Epidermal melanocyte (primary cell): ENCODE results near the gene PARP12.
A peak's percentile ranks its signal among the peaks of the same experiment; 100 is the strongest.

Experiments used
- DNase-seq: peaks from one replicate; pipeline ENCODE4 v3.0.0; 2011; ENCODE audit warnings: low spot score; ENCODE audit not compliant: insufficient read length

The PARP12 gene

DNA sequence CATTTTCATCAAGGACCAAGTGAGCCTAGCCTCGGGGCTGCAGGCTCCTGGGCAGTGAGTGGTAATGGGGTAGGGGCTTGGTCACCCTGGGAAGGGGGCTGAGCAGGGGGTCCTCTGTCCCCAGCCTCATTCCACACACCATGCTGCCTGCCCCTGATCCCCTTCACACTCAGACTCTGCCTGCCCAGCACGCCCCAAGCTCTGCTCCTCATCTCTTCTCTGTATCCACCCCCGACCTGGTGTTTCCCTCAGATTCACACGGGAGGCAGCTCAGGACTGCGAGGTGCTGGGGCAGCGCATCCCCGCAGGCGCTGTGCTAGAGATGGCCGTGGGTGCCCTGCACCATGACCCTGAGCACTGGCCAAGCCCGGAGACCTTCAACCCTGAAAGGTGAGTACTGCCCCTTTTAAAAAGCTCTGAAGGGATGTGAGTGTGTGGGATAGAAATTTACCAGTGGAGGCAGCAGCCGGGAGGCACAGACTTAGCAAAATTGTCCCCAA, 47.2 kb downstream of the PARP12 start:
- no peak for DNase-seq

DNA sequence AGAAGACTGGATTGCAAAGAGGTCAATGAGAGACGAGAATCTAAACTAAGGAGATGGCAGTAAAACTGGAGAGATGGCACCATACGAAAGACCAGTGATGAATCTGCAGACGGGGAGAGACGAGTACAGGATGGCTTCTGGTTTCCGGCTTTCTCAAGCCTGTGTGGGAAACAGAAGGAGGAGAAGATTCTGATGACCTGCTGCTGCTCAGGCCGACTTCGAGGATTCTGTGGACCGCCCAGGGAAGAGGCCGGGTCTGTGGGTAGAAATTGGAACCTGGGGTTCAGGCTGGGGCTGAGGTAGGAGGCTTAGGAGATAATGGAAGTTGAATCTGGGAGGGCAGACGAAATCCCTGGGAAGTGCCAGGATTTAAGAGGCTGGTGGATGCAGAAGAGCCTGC, 48.6 kb downstream of the PARP12 start:
- DNase-seq, result no peak

DNA sequence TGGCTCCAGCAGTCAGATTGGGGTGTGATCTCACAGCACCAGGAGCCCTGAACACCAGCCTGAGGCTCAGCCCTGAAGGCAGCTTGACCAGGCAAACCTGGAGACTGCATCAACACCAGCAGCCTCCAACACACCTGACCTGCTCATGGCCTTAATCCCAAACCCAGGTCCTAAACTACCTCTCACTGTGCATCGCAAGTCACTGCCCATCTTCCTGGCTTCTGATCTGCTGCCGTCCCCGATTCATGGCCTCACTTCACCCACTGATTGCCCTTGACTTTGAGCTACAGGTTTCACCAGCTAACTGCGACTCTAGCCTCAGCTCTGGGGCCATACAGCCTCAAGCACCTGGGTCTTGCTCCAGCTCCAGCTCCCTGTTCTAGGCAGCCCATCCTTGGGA, 49.1 kb downstream of the PARP12 start:
- no peak for DNase-seq

DNA sequence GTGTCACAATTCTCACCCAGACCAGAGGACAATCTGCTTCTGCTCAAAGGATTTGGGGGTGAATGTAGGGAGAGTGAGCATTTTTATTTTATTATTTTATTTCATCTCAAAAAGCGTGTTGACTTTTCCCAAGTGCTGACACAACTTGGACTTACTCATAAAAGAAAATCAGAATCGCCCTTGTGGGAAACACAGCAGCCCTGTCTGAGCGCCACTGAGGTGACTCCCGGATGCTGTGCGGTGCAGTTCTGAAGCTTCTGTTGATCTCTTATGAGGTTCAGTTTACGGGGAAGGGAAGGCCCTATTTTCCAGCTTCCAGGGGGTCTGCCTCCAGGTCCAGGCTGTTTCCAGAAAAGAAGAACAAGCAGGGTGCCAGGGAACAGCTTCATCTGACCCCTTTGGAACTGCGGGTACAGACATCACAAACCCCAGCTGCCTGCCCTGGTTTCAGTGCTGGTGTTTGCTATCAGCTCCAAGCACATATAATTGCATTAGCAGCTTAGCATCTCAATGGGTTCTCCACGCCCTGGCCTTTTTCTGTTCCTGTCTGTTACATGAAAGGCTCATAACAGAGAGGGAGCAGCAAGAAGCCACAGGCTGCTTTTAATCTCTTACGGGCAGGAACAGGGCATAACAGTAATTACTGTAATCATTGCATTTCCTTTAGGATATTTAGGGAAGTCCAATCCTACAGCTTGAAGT, 52.4 kb downstream of the PARP12 start:
- DNase-seq, result no peak

DNA sequence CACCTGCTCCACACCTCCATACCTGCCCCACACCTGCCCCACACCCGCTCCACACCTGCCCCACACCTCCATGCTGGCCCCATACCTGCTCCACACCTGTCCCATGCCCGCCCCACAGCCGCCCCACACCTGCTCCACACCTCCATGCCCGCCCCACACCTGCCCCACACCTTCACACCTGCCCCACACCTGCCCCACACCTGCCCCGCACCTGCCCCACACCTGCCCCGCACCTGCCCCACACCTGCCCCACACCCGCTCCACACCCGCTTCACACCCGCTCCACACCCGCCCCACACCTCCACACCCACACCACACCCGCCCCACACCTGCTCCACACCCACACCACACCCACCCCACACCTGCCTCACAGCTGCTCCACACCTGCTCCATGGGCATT, 53.0 kb downstream of the PARP12 start:
- no peak for DNase-seq

DNA sequence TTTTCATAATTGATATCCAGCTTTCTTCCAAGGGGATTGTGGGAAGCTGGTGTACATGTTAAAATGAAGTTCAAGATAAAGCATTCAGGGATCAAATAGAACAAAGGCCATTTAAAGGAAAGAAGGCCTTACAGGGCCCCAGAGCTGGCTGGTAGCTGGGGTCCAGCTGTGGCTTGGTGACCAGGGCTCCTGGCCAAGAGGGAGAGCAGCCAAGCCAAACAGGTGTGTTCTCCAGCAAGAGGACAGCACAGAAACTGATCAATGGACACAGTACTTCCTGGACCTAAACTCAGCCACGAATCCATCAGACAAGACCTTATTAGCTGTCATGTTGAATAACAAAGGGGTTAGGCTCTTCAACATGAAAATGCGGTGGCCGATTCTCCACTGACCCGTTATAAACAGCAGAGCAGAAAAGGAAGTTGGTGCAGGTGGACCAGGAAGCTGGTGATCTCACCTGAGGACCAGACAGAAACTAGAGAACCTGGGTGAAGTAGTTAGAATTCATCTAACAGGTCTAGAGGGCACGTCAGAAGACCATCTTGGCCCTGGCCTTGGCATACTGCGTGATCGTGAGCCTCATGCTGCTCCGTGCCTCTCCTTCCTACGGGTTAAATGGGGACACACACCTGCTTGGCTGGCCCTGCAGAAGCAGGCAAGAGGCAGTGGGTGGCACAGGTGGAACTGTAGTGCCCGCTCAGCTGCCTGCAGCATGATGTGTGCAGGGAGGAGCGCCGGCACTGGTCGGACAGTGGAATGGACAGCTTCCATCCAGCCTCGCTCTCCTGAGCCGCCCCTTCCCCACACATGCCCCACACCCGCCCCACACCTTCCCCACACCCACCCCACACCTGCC, 53.8 kb downstream of the PARP12 start:
- no peak for DNase-seq

DNA sequence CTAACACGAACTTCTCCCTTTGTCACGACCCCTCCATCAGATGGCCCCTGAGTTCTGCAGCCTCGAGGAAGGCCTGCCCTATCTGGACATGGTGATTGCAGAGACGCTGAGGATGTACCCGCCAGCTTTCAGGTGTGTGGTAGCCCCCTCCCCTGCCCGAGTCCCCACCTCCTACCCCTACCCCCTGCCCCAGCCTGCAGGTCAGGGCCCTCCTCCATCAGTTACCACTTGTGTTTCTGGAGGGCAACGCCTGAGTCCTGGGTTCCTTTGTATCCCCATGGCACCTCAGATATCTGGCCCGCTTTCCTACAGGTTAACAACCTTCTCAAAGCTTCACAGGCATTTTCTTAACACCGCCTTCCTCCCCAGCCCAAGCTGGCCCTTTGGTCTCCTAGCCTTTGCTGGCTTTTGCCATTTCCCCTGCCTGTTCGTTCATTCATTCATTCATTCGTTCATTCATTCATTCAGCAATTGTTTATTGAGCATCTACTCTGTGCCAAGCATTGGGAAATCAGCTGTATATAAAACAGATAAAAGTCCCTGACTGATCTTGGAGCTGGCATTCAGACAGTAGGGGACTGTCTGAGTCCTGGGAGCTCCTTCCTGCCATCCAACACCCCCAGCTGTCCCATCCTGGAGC, 55.6 kb downstream of the PARP12 start:
- DNase-seq, result no peak

DNA sequence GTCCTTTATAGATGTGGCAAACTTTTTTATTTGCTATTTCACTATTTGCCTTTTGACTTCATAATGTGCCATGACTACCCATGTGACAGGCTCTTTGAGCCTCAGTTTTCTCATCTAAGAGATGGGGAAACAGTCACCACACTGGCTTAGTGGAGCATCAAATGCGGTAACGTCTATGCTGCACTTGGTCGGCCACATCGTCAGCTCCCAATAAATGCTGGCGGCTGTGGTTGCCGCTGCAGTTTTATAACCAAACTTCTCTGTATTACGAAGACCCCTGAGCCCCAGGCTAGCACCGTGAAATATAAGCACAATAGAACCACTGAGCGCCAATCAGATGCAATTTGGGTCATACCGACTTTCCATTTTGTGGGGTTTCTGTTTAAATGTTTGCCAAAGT, 56.2 kb downstream of the PARP12 start:
- DNase-seq, result no peak

DNA sequence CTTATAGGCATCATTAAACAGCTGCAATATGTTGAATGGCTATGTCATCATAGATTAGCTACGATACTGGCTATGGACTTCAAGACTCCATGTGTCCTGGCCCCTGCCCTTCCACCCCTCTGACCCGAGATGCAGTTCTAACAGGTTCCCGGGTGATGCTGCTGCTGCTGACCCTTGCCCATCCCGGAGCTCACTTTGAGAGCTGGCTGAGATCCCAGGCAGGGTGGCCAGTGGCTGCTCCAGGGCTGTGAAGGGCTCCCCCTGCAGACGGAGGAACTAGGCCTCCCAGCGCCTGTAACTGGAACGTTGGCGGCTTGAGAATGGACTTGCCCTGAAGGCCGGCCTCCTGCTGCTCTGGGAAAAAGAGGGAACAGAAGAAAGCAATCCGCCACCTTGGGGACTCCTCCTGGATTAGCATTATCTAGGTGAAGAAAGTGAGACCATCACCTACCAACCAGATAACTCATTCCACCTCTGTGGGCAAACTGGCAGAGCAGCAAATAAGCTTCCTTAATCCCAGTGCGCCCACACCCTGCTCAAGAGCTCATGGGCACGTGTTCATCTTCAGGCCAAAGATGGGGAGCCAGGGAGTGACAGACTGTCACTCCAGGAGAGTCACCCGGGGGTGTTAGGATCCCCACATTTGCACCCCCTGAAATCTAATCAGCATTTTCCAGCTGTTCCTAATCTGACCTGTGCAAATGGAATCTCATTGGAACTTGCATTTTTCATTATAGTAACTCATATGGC, 56.8 kb downstream of the PARP12 start:
- DNase-seq, result no peak

DNA sequence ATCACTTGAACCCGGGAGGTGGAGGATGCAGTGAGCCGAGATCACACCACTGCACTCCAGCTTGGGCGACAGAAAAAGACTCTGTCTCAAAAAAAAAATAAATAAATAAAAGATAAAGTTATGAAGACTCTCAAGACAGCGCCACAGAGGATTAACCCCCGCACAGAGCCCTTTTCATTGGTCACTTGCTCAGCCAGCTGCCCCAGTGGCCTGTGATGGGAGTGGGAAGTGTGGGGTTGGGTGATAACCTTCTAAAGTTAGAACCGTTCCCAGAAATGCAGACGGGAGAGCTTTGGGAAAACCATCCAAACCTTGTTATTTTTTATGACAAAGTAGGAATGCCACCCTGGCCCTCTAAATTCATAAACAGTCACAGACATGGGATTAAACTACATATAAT, 57.4 kb downstream of the PARP12 start:
- no peak for DNase-seq

DNA sequence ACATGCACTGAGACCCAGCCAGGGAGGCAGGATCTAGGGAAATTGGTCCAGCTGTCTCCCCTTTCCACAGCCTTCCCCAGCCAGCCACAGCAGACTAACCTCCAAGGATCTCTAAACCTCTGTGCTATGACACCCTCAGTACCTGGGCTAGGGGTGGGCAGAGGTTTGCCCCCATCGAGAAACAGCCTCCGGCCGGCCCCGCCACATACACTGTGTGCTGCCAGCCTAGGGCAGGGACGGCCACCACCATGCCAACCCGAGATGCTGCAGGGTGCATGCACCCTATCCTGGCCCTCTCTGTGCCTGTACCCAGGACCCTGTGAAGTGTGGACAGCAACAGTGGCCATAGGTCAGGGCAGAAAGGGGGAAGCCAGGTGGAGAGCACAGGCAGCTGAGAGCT, 58.1 kb downstream of the PARP12 start:
- no peak for DNase-seq

DNA sequence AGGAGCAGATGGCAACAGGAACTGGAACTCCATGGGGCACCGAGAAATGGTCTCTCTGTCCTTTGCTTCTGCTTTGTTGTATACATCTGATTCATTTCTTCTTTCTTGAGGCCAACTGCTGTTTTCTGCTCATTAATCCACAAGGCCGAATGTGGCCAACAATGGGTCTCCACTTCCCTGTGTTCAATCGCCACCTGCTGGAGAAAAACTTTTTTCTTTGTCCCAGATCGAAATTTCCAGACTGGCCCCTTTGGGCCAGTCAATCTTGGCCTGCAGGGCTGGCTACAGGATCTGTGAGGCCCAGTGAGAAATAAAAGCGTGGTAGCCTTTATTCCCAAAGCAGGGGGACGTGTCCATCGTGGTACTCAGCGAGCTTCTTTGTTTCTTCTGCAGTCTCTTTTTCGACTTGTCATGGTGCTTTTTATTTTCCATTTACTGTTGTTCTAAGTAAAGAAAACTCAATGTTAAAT, 58.8 kb downstream of the PARP12 start:
- DNase-seq, result no peak

DNA sequence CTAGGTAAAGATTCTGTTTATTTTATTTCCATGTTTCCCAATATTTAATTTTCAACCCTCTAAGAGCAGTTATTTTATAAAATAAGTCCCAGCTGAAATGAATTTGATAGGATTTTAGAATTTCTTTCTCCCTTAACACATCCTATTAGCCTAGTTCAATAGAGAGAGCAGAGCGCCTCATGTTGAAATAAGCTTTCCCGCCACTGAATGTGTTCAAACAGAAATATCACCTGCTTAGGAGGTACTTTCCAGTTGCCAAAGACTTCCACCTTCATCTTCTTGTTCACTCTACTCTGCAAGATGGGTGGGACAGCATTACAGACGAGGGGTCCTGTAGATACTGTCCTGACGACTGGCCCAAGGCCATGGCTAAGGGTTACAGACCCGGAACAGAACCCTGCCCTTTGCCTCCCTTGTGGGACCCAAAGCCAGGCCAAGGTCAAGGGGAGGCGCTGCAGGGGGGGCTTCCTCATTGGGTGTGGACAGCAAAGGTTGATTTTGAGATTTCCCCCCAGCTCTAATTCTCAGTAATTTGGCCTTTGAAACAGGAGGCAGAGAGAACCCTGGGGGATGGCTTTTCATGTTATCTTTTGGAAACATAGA, 62.0 kb downstream of the PARP12 start:
- no peak for DNase-seq

DNA sequence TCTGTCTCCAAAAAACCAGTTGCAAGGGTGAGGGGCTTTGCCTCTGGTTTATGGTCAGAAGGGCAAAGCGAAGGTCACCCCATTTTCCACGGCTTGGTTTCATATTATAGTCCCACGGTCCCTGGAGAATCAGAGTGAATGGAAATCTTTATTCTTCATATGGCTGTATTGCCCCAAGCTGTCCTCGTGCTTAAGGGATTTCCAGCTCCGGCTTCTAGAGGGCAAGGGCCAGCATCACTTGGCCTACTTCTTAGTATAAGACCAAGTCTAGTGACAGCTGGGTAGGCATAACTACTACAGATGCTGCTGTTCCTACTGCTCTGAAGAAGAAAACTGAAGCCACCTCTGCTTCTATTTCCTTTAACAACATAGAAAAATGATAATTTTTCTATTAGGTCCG, 63.2 kb downstream of the PARP12 start:
- DNase-seq, result peak; percentile 62

DNA sequence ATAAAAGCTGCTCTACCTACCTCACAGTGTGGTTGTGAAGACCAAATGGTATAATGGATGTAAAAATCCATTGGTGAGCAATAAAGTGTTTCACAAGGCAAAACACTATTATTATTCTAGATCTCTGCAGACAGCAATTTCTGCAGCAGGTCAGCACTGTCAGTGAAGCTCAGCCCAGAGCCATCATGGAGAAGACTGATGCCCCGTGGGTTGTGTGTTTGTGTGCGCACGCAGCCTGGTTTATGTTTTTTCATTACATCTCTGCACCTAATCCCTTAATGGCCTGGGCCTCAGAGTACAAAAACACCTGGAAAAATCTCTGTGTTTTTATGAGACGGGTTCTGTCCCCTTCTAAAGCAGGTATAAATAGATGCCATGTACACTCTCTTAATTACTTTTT, 64.2 kb downstream of the PARP12 start:
- DNase-seq, result no peak

DNA sequence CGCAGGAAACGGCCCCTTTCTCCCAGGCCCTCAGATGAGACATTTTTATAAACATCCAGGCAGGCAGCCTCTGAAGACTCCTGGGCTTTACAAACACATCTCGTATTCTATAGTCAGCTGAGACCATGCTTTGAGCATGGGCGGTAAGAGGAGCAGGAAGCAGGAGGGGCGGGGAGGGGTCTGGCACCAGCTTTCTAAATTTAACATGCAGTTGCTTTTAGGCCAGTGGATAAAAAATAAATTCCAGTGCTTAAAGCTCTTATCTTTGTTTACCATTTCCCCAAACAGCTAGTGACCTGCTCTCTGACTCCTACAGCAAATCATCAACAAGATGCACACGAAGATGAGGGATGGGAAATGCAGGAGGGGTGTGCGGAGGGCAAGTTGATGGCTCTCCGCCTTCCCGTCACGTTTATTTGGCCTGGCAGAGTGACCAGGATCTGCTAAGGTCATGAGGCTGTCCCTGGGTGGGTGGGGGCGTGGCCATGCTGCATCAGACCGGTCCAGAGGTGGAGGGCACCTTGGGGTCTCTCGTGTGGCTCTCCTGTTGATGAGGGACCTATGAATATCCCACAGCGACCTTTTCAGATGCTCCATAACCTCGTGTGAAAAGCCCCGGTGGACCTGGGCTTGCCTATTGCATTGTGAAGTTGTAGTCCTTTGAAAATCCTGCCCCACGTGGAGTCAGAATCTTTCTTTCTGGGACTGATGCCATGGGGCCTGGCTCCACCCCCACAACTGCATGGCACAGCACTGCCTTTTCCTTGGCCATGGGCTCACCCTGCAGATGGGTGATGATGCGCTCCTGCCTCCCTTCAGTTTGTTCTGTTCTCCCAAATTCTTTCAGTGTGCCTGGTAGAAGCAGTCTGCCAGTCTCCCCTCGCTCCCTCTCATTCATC, 67.5 kb downstream of the PARP12 start:
- DNase-seq, result no peak

DNA sequence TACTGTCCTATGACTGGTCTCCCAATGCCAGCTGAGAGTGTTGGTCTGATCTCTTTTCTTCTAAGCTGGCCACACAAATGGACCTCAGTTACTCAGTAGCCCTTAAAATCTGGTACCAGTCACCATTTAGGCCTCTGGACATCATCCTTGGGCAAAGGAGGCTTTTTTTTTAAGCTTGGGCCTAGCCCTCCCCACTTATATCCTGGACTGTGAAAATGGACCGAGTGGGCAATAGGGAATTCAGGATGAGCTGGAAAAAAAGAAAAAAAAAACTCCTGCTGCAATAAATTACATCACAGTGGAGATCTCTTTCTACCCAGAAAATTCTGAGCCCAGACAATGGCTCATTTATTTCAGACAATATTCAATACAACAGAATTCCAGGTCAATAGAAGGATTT, 68.4 kb downstream of the PARP12 start:
- DNase-seq, result no peak

DNA sequence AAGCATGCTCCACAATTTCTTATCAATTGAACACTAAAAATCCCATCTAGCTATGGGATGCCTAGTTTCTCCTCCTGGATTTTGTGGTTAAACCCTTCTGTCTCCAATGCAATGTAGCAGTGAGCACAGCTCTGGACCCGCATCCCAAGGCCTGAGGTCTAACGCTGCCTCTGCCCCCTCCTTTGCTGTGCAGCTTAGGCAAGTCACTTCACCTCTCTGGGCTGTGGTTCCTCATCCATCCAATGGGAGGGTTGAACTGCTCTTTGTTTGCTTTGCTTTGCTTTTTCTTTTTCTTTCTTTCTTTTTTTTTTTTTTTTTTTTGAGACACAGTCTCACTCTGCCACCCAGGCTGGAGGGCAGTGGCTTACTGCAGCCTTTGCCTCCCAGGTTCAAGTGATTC, 69.2 kb downstream of the PARP12 start:
- no peak for DNase-seq

DNA sequence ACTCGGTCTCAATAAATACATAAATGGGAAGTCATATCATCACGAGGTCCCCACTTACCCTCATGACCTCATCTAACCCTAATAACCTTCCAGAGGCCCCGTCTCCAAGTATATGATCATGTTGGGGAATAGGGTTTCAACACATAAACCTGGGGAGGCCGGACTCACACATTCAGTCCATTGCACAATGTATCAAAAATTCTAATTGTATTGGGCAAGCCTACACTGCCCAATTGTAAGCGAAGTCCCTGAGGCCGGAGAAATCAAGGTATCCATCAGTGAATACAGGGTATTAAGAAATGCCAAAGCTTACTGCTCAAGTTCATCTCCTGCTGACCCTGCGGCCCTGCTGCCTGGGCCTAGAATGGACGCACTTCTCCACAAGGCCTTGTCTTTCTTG, 69.6 kb downstream of the PARP12 start:
- no peak for DNase-seq
